Neural cell (in vitro differentiated cells): ENCODE measurements around the gene SNCAIP. TPM values are rescaled to one million over a fixed set of nuclear protein-coding genes. Genes with fewer than 3 reads are reported as not detected.

ENCODE experiments used
- H2AFZ ChIP-seq: fragments of 200-600, 300-800 bp; sonication (generic), shearing (Covaris generic); 2 replicates; pipeline ENCODE4 v1.6.0; 2014; ENCODE audit warnings: low read depth, mild to moderate bottlenecking, antibody characterized with exemption, low read length, moderate library complexity
- H3F3A ChIP-seq: fragments of 200-600 bp; shearing (Covaris generic); 2 replicates; pipeline ENCODE4 v1.6.1; 2016; ENCODE audit warnings: mild to moderate bottlenecking, moderate library complexity, mixed read lengths, antibody characterized with exemption, low read length; ENCODE audit not compliant: insufficient read depth, poor library complexity, severe bottlenecking
- H3K27ac ChIP-seq: fragments of 200-600, 300-800 bp; sonication (generic), shearing (Covaris generic); 2 replicates; pipeline ENCODE4 v1.5.1; 2014; ENCODE audit warnings: mild to moderate bottlenecking, low read length, moderate library complexity
- H3K27me3 ChIP-seq: fragments of 300-800, 200-600 bp; sonication (generic), shearing (Covaris generic); 2 replicates; pipeline ENCODE4 v1.6.0; 2014; ENCODE audit warnings: mild to moderate bottlenecking, low read depth, low read length, moderate library complexity; ENCODE audit not compliant: insufficient read depth
- H3K36me3 ChIP-seq: fragments of 300-800, 200-600 bp; sonication (generic), shearing (Covaris generic); 2 replicates; pipeline ENCODE4 v1.5.1; 2014; ENCODE audit warnings: mild to moderate bottlenecking, antibody characterized with exemption, low read length, moderate library complexity; ENCODE audit not compliant: insufficient read depth
- H3K4me2 ChIP-seq: fragments of 300-800, 200-600 bp; sonication (generic), shearing (Covaris generic); 2 replicates; pipeline ENCODE4 v1.6.0; 2014; ENCODE audit warnings: mild to moderate bottlenecking, low read length
- H3K4me3 ChIP-seq: fragments of 300-800, 200-600 bp; sonication (generic), shearing (Covaris generic); 2 replicates; pipeline ENCODE4 v1.5.1; 2014; ENCODE audit warnings: mild to moderate bottlenecking, low read length, moderate library complexity
- H3K79me2 ChIP-seq: fragments of 200-600 bp; shearing (Covaris generic); replicated peaks from 2 replicates; pipeline ENCODE4 v1.6.0; 2014; ENCODE audit warnings: mild to moderate bottlenecking, low read length, moderate library complexity; ENCODE audit not compliant: insufficient read depth
- H3K9ac ChIP-seq: fragments of 300-800, 200-600 bp; sonication (generic), shearing (Covaris generic); 2 replicates; pipeline ENCODE4 v1.6.1; 2016; ENCODE audit warnings: mild to moderate bottlenecking, low read length, mixed read lengths
- H3K9me2 ChIP-seq: fragments of 200-600 bp; shearing (Covaris generic); 2 replicates; pipeline ENCODE4 v1.6.1; 2016; ENCODE audit warnings: mild to moderate bottlenecking, low read length, mixed read lengths; ENCODE audit not compliant: insufficient read depth
- H3K9me3 ChIP-seq: fragments of 200-600, 300-800 bp; sonication (generic), shearing (Covaris generic); 2 replicates; pipeline ENCODE4 v1.6.1; 2016; ENCODE audit warnings: mild to moderate bottlenecking, mixed run types, low read length, moderate library complexity, mixed read lengths
- H4K20me1 ChIP-seq: fragments of 200-600 bp; shearing (Covaris generic); 2 replicates; pipeline ENCODE4 v1.6.1; 2016; ENCODE audit warnings: mild to moderate bottlenecking, mixed run types; ENCODE audit not compliant: insufficient read depth
- CTCF ChIP-seq: fragments of 450-650 bp; IDR thresholded peaks from 2 replicates; pipeline ENCODE4 v1.5.1; 2014; ENCODE audit warnings: antibody characterized with exemption, mild to moderate bottlenecking, moderate library complexity; ENCODE audit not compliant: poor library complexity, severe bottlenecking
- EP300 ChIP-seq: fragments of 450-650 bp; conservative IDR thresholded peaks from 2 replicates; pipeline ENCODE4 v1.6.1; 2014; ENCODE audit warnings: antibody characterized with exemption, mild to moderate bottlenecking, moderate library complexity; ENCODE audit not compliant: poor library complexity, severe bottlenecking
- EZH2 ChIP-seq: fragments of 200-600, 300-800 bp; shearing (Covaris generic), sonication (generic); IDR thresholded peaks from 2 replicates; pipeline ENCODE4 v1.6.1; 2014; ENCODE audit warnings: antibody characterized with exemption, low read length, borderline replicate concordance, mild to moderate bottlenecking; ENCODE audit not compliant: insufficient read depth, poor library complexity, severe bottlenecking
- MXI1 ChIP-seq: fragments of 450-650 bp; conservative IDR thresholded peaks from 2 replicates; pipeline ENCODE4 v1.6.1; 2014; ENCODE audit warnings: antibody characterized with exemption, mild to moderate bottlenecking; ENCODE audit not compliant: poor library complexity, severe bottlenecking
- POLR2AphosphoS5 ChIP-seq: IDR thresholded peaks from 2 replicates; pipeline ENCODE4 v1.6.1; 2012
- RAD21 ChIP-seq: fragments of 450-650 bp; conservative IDR thresholded peaks from 2 replicates; pipeline ENCODE4 v1.6.1; 2014; ENCODE audit warnings: antibody characterized with exemption, mild to moderate bottlenecking, moderate library complexity
- REST ChIP-seq: IDR thresholded peaks from 2 replicates; pipeline ENCODE4 v1.6.1; 2012; ENCODE audit warnings: borderline replicate concordance
- SMC3 ChIP-seq: fragments of 450-650 bp; conservative IDR thresholded peaks from 2 replicates; pipeline ENCODE4 v1.6.1; 2014; ENCODE audit warnings: antibody characterized with exemption, mild to moderate bottlenecking, moderate library complexity; ENCODE audit not compliant: poor library complexity
- TAF1 ChIP-seq: IDR thresholded peaks from 2 replicates; pipeline ENCODE4 v1.6.1; 2012; ENCODE audit warnings: low read depth
- polyA plus RNA-seq: library from polyadenylated mRNA; depleted of rRNA; stranded (reverse); fragments of >200 nt; gene quantifications from 2 replicates; pipeline ENCODE4 v1.2.3, GENCODE V29; 2014

The SNCAIP gene
- polyA plus RNA-seq, 1 donor from 2014 or later: 25.6 TPM

- no peaks in the 10 kb centered on the region for H4K20me1 ChIP-seq
- no peaks in the 10 kb centered on the region for H3K79me2 ChIP-seq
- TF ChIP-seq EP300 (no peak), CTCF (no peak), RAD21 (no peak)
- no peak overlapping the region for H2AFZ ChIP-seq
- H3F3A ChIP-seq: no peaks in the 10 kb centered on the region
- no peak overlapping the region for H3K9ac ChIP-seq
- no peaks in the 10 kb centered on the region for H3K36me3 ChIP-seq
- no peaks in the 10 kb centered on the region for H3K27me3 ChIP-seq
- H3K4me2 ChIP-seq: no peak overlapping the region
- no peak overlapping the region for H3K27ac ChIP-seq
- H3K9me2 ChIP-seq: no peaks in the 10 kb centered on the region
- no peak overlapping the region for H3K4me3 ChIP-seq
- no peaks in the 10 kb centered on the region for H3K9me3 ChIP-seq
Observed at GRCh38 chr5:122473138-122473843, 161.3 kb downstream of the SNCAIP start.

- no peaks in the 10 kb centered on the region for H3K9me3 ChIP-seq
- H2AFZ ChIP-seq: no peak overlapping the region
- no peaks in the 10 kb centered on the region for H3K9me2 ChIP-seq
- H3K79me2 ChIP-seq: no peaks in the 10 kb centered on the region
- no peak overlapping the region for H3K4me3 ChIP-seq
- no peak overlapping the region for H3K27ac ChIP-seq
- TF ChIP-seq TAF1 (no peak), REST (no peak), SMC3 (no peak), MXI1 (no peak), EZH2 (no peak), POLR2AphosphoS5 (no peak), RAD21 (no peak), EP300 (no peak), CTCF (no peak)
- H3K4me2 ChIP-seq: no peak overlapping the region
- H3F3A ChIP-seq: no peaks in the 10 kb centered on the region
- H3K27me3 ChIP-seq: no peaks in the 10 kb centered on the region
- no peaks in the 10 kb centered on the region for H3K36me3 ChIP-seq
- no peak overlapping the region for H3K9ac ChIP-seq
- H4K20me1 ChIP-seq: no peaks in the 10 kb centered on the region
Observed at GRCh38 chr5:122473941-122474340, 161.9 kb downstream of the SNCAIP start.
